Activated gamma-delta T cell treated with Interleukin-2 at 50 U/mL for 16 hours (primary cell): ENCODE results near the gene PWP1.
"Not testable (repeated sequence)": the region's sequence is repeated elsewhere in the genome, so short reads cannot be mapped to it uniquely, and the experiment has no call there.

ENCODE experiments used
- DNase-seq: peaks from one replicate; pipeline ENCODE4 v3.0.0-alpha.2; 2020

The PWP1 gene

DNA sequence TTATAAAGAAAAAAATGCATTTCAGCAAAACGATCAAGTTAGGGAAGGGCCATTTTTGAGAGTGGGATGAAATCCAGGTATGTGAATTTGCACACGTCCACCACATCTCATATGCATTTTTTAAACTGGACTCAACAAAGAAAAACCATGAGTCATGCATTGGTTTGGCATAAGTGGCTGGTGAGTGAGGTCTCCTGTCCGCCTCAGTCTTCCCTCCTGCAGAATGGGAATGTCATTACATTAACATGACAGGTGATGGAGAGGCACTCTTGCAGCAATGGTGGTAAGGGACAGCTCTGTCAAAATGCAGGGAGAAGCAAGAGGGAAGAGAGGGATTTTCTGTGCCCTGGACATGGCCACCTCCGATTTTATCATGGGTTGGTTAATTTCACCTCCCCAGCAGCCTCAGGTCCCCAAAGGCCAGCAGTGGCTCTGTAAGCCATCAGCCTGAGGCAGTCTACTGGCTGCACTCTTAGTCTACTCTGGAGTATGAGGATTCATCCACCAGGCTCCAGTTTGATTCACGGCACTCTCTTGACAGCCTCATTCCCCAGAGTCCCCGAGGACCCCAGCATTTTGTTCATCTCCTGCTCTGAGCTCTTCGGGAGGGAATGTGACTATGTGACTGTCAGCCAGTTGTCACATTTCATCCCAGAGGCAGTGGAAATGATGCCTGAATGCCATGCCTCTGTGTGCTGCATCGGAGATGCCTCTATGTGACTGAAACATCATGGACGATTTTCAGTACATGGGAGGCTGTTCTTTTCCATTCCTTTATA is 17.1 kb upstream of the PWP1 start:
- DNase-seq, result no peak

DNA sequence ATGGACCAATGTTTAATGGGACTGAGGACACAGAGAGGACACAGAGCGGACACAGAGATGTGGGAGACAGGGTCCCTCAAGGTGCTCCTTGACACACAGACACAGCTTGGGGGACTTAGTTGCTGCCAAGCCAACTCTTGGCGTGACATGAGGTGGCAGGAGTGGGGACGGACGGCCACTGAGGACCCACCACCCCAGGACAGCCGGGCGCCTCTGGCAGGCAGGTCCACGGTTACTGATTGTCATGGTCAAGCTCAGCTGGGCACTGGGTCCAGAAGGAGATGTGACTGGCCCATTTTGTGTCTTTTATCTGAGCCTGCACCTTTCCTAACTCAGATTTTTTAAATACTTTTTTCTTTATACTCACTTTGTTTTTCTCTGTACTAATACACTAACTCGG is 15.7 kb upstream of the PWP1 start:
- no peak for DNase-seq

- no peak for DNase-seq
These were observed 14.5 kb upstream of the PWP1 start for GRCh38 chr12:107670999-107671643.

- no peak for DNase-seq
These were observed 7.9 kb upstream of the PWP1 start for GRCh38 chr12:107677671-107678070.

DNA sequence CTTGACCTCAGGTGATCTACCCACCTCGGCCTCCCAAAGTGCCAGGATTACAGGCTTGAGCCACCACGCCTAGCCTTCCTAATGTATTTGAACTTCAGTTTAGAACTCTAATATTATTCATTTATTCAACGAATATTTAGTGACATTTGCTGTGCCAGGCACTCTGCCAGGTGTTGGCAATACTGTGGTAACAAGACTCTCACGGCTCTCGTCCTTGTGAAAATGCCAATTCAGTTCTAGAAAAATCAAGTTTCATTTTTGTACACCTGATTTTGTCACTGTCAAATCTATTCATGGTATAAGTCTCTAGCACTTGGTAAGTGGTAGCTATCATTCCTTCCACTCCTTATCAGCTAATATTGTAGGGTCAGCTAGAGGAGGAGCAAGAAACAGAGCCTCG is 6.3 kb upstream of the PWP1 start:
- no peak for DNase-seq

DNA sequence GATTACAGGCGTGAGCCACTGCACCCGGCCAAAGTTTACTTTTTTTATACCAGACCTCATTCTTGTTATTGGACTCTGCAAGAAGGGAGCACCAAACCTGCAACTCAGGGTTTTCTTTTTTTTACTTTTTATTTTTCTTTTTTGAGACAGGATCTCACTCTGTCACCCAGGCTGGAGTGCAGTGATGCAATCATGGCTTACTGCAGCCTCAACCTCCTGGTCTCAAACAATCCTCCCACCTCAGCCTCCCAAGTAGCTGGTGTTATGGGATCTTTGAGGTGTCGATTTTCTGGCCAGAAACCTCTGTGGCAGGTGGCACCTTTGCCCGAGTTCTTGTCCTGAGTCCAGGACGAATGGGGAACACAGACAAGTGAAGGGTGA is 4.2 kb upstream of the PWP1 start:
- no peak for DNase-seq

DNA sequence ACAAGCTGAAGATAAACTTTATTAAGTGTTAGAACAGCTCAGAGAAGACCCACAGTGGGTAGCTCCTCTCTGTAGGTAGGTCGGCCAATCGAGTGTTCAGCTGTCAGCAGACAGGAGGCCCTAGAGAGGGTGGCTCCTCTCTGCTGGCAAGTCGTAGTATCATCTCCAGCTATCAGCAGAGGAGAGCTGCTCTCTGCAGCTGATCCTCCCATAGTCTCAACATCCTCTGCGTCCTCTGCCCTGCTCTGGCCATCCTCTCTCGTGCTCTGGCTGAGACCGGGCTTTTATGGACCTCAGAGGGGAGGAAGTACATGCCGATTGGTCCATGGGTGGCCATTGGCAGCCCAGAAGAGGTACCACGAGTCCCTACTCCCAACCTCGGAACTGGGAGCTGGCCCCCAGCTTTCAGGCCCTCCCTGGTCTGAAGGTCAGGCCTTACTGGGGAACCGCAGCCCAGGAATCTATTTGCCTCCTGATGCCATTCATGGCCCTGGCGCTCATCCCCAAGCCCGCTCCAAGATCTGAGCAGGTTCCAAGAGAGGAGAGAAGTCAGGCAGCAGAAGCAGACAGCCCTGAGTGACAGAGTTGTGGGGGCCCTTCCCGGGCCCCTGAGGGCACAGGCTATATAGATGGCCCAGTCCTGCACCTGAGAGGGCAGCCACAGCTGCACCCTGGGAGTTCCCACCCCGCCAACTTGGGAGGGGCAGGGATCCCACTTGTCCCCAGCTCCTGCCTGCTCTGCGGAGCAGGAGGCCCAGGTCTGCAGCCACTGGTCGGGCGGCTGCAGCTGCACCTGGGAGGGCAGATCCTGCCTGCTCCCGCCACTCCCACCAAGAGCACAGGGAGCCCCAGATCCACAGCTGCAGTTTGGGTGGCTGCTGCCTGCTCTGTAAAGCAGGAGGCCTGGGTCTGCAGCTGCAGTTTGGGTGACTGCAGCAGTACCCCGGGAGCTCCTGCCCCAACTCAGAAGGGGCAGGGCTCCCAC is 3.5 kb upstream of the PWP1 start:
- DNase-seq, result no peak

DNA sequence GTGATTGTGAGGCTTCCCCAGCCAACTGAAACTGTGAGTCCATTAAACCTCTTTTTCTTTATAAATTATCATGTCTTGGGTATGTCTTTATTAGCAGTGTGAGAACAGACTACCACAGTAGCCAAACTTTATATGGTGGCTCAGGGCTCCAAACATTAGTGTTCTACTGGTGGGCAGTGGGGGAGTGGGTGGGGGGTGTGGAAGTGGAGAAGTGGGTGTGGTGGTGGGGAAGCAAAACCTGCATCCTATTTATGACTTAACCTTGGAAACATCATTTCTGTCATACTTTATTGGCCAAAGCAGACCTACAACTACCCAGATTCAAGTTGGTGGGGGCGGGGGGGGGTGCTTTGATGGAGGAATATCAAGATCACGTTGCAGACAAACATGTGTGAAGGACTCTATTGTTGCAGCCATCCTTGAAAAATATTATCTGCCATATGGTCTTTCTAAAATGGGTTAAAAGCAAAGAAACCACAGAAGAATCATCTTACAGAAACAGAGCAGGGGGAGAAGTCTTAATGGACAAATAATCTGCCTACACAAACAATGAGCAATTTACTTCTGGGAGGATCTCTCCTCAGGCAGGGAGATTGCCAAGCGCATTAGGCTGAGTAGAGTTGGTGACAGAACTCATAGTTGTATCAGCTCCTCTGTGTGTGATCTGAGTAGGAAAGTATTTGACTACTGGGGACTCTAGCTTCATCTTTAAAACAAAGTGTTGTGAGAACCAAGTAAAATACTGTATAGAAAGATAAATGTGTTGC is 1.4 kb upstream of the PWP1 start:
- no peak for DNase-seq

DNA sequence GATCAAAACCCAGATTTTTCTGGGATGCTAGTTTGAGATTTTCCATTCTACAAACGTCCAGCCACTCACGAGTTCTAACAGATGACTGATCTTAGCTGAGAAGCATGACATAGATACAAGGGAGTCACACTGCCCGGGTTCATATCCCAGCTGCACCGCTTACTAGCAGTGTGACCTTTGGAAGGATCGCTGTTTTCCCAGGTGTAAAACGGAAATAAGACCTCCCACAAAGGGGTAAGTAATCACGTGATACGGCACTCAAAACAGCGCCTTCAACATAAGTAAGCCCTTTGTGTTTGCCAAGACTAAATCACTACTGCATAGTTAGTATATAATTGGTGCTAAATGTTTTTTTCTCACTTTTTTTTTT is 624 bp upstream of the PWP1 start:
- DNase-seq, result no peak

- not testable (repeated sequence) for DNase-seq
These were observed 10.2 kb downstream of the PWP1 start for GRCh38 chr12:107695772-107696171.

GRCh38 chr12:107702106-107702505 is 16.5 kb downstream of the PWP1 start:
- no peak for DNase-seq

DNA sequence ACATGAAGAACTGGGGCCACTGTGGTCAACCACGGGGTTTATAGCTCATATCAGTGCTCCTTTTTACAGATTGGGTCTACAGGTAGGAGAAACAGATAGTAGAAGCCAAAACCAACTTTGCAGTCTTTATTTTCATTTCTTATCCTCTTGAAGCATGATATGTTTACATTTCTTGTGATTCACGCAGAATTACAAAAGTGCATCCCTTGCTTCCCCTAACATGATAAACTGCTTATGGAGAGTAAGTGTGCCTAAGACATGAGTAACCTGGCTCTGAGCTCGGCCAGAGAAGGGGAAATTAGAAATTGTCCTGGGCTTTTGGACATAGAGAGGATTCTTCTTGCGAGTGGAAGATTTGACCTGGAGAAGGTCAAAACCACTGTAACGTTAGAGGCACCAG is 18.4 kb downstream of the PWP1 start:
- DNase-seq, result no peak

- not testable (repeated sequence) for DNase-seq
These were observed 19.9 kb downstream of the PWP1 start for GRCh38 chr12:107705522-107705921.

DNA sequence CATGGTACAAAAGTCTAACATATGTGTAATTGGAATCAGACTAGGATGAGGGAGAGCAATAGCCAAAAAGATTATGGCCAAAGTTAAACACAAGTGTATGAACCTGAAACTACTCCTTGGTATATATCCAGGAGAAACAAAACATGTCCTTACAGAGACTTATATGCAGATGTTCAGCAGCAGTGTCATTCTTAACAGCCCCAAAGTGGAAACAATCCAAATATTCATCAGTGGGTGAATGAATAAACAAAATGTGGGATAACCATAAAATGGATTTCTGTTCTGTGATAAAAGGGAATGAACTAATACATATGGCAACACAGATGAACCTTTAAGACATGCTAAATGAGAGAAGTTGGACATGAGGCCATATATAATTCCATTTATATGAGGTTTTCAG is 30.2 kb downstream of the PWP1 start:
- no peak for DNase-seq

- no peak for DNase-seq
These were observed 33.0 kb downstream of the PWP1 start for GRCh38 chr12:107718606-107719005.

- DNase-seq, result not testable (repeated sequence)
These were observed 41.7 kb downstream of the PWP1 start for GRCh38 chr12:107727327-107727726.

DNA sequence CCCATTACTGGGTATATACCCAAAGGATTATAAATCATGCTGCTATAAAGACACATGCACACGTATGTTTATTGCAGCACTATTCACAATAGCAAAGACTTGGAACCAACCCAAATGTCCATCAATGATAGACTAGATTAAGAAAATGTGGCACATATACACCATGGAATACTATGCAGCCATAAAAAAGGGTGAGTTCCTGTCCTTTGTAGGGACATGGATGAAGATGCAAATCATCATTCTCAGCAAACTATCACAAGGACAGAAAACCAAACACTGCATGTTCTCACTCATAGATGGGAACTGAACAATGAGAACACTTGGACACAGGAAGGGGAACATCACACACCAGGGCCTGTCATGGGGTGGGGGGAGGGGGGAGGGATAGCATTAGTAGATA is 42.1 kb downstream of the PWP1 start:
- DNase-seq, result not testable (repeated sequence)

DNA sequence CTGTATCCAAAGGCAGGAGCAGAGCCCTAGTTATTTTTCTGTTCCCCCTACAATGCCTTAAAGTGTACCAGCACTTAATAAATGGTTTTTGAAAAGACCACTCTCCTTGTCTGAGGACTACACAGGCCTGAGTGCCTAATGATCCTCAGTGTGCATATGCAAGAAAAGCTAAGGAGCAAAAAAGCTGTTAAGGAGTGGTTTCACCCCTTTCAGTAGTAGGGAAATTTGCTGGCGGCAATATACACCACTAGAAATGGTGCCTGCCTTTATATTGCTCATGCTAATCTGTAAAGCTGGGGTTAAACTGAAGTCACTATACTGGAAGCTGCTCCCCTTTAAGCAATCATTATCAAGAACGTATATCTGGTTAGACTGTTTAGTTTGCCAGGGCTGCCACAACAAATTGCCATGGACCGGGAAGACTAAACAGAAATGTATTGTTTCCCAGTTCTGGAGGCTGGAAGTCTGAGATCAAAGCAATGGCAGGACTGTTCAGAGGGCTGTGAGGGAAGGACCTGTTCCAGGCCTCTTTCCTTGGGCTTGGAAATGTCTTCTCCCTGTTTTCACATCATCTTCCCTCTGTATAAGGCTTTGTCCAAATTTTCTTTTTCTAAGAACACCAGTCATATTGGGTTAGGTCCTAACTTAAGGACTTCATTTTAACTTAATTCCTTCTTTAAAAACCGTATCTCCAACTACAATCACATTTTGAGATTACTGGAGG is 45.2 kb downstream of the PWP1 start:
- no peak for DNase-seq

DNA sequence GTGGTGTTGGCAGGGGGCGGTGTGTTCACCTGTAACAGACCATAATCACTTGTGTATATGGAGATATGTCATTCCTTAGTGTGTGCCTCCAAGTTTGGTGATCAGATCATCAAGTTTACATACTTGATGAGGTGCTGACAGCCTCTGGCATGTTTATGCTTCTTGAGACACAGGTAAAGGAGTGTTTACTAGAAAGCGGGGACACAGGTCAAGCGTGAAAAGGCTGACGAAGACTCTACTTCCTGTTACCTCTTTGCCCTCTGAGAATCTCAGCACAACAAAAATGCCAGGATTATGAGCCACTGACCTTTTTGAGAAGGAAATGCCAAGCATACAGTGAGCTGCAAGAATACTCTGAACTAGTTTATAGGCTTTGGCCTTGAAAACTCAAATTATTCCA is 45.8 kb downstream of the PWP1 start:
- DNase-seq, result no peak

DNA sequence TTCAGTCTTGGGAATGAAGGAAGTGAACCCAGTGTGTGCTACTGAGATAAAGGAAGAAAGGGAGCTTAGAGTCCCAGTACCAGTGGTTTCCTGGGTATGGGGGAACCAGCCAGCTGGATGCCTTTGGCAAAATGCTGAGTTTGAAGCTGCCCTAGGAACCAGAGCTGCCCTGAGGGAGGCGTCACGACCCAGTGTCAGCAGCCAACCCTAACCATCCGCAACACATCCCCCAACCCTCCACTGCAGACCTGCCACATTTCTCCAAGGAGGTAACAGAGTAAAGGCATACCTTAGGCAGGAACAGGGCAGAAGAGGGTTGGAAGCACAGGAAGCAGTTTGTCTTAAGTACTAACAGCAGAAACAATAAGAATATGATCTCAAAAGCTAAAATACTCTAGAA is 46.8 kb downstream of the PWP1 start:
- no peak for DNase-seq

DNA sequence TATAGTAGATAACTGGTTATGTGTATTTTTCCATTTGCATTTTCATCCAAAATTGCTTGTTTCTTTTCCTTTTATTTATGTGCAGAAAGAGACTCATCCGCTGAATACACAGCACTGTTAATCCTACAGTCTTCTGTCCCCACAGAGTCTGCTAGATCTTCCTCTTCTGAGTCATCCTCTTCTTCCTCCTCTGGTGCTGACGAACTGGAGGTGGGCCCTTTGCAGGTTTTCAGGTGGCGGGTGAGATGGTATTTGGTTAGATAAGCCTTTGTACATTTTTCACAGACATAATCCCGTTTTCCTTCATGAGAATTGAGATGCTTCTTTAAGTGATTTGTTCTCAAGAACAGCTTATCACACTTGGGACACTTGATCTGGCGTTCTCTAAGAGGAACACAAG is 48.5 kb downstream of the PWP1 start:
- DNase-seq, result no peak

GRCh38 chr12:107735763-107736162 is 50.2 kb downstream of the PWP1 start:
- DNase-seq, result no peak
